ENCODE data around the gene FCRL4. TPM values are rescaled to one million over a fixed set of nuclear protein-coding genes. Genes with fewer than 3 reads are reported as not detected.

FCRL4 gene
- total and polyA plus RNA-seq, 10 of the 15 experiments (the other 5 are each of a cell fraction or from before 2014, with no cell fraction given): 0.09 to 0.44 (median 0.26) TPM; not detected in 1

GRCh38 chr1:157551694-157552693 is 45.9 kb downstream of the FCRL4 start, which contains the start of gene FCRL5:
TSS of gene FCRL5 (minus strand) at chr1:157552515. CDS start at chr1:157552362, 153 bp downstream.
- peak; percentile 90 for ATAC-seq
- in situ Hi-C loops (cut with MboI) (no loop called here), intact Hi-C loops (cut with micrococcal nuclease; ENCODE audit: unreplicated experiment) (no loop called here)
- Histone ChIP-seq H3K9me3 (replicated peaks; ENCODE audit: control insufficient read depth, insufficient read depth, low read length) (no peaks in the 10 kb centered on the region), H2AFZ (ENCODE audit: control insufficient read depth, low read depth, low read length) (no peak within 1 kb of the TSS), H3K9ac (ENCODE audit: control insufficient read depth, insufficient read depth, low read length) (peak within 1 kb of the TSS; percentile 48), H3K79me2 (ENCODE audit: control insufficient read depth, insufficient read depth, low read length) (peaks cover 2% of the 10 kb centered on the region), H3K4me2 (ENCODE audit: control insufficient read depth, insufficient read depth) (peak within 1 kb of the TSS; percentile 51), H3K36me3 (ENCODE audit: control insufficient read depth in 2 of 2, insufficient read depth in 2 of 2, low read length in 1 of 2) (no peaks in the 10 kb centered on the region), H3K27ac (ENCODE audit: control insufficient read depth, insufficient read depth) (peak within 1 kb of the TSS; percentile 34), H3K27me3 (replicated peaks in 1 of 2; ENCODE audit: control insufficient read depth in 2 of 2, insufficient read depth in 2 of 2, low read length in 1 of 2) (no peaks in the 10 kb centered on the region; a peak in 1 of 4 replicates), H3K4me1 (ENCODE audit: control insufficient read depth, insufficient read depth, low read length) (peaks cover 15% of the 10 kb centered on the region), H4K20me1 (ENCODE audit: control insufficient read depth, insufficient read depth) (no peaks in the 10 kb centered on the region), H3K4me3 (peak within 1 kb of the TSS; percentile 62)
- BruUV-seq (replicated peaks): no TSS peak
- WGBS (ENCODE audit: insufficient coverage, insufficient replicate concordance, low lambda C conversion rate, missing lambda C conversion rate): 11% methylated on average over 10 of the region's 10 CpGs
- CTCF ChIA-PET: interaction anchor here (0.8 to 3.5 kb wide), 17 partner anchors 10 to 181 kb away, joined by 3 to 102 read pairs (median 4); no protein-coding TSS in a partner anchor
- peak; percentile 27 for FAIRE-seq
- RAD21 ChIA-PET (ENCODE audit: unreplicated experiment): interaction anchor here (0.8 to 3.5 kb wide), 12 partner anchors 12 to 53 kb away, joined by 3 to 73 read pairs (median 9); no protein-coding TSS in a partner anchor
- peak; percentile 33 for DNase-seq (ENCODE audit: low read depth, low spot score)
- POLR2A ChIA-PET: interaction anchor here (0.7 to 3.0 kb wide), 8 partner anchors 11 to 46 kb away, joined by 3 to 41 read pairs (median 4); partner anchors contain the start of gene FCRL4
- SMC1A ChIA-PET (ENCODE audit: uncharacterized antibody, unreplicated experiment): interaction anchor here (0.7 to 3.5 kb wide), 14 partner anchors 12 to 74 kb away, joined by 3 to 110 read pairs (median 4); no protein-coding TSS in a partner anchor
- no peak for TF ChIP-seq KDM1A (IDR thresholded peaks at IDR 0.05; ENCODE audit: borderline replicate concordance)
- TF ChIP-seq NRF1 (conservative IDR thresholded peaks at IDR 0.05; ENCODE audit: low read depth, low read length): no peak
- no peak for TF ChIP-seq SREBF2 (IDR thresholded peaks at IDR 0.05; ENCODE audit: low read length)
- peak; percentile 81 for TF ChIP-seq DPF2 (IDR thresholded peaks at IDR 0.05)
- TF ChIP-seq POLR2AphosphoS2 (IDR thresholded peaks at IDR 0.05; ENCODE audit: low read depth, low read length): no peak
- TF ChIP-seq NFXL1 (IDR thresholded peaks at IDR 0.05; ENCODE audit: borderline replicate concordance): no peak
- TF ChIP-seq IRF4 (IDR thresholded peaks at IDR 0.05; ENCODE audit: low read depth, low read length): peak; percentile 81
- TF ChIP-seq EP300 (IDR thresholded peaks at IDR 0.05; ENCODE audit: borderline replicate concordance in 1 of 2, control insufficient read depth in 1 of 2, low read depth in 2 of 2, low read length in 2 of 2): peak in 1 of 2 experiments; percentile 75; a peak in 2 of 4 replicates
- TF ChIP-seq IKZF2 (IDR thresholded peaks at IDR 0.05): peak; percentile 51 to 70; a peak in 3 of 4 replicates
- TF ChIP-seq JUNB (IDR thresholded peaks at IDR 0.05): no peak
- no peak for TF ChIP-seq ZNF687 (IDR thresholded peaks at IDR 0.05)
- TF ChIP-seq FOXM1 (IDR thresholded peaks at IDR 0.05; ENCODE audit: low read depth, low read length): no peak
- TF ChIP-seq SMARCA5 (IDR thresholded peaks at IDR 0.05): no peak
- TF ChIP-seq ASH2L (IDR thresholded peaks at IDR 0.05; ENCODE audit: borderline replicate concordance, low read depth): no peak
- TF ChIP-seq MYC (IDR thresholded peaks at IDR 0.05; ENCODE audit: insufficient read depth, insufficient read length, insufficient replicate concordance, low read length, severe bottlenecking): no peak
- no peak for TF ChIP-seq CREM (IDR thresholded peaks at IDR 0.05; ENCODE audit: low read depth)
- no peak for TF ChIP-seq RAD51 (IDR thresholded peaks at IDR 0.05)
- TF ChIP-seq ATF2 (IDR thresholded peaks at IDR 0.05; ENCODE audit: low read length): no peak
- no peak for TF ChIP-seq FOXK2 (IDR thresholded peaks at IDR 0.05)
